Measurements from ENCODE around the gene TENT4A.

The TENT4A gene

GRCh38 chr5:6718161-6718681 is 5.0 kb downstream of the TENT4A start:
- Mint-ChIP-seq H3K4me1 (ENCODE audit: low read depth) (peaks cover 77% of the 10 kb centered on the region), H3K27me3 (no peaks in the 10 kb centered on the region), H3K36me3 (no peaks in the 10 kb centered on the region), H3K4me3 (peak overlapping the region; percentile 5), H3K9me3 (ENCODE audit: low read depth) (no peaks in the 10 kb centered on the region), H3K27ac (no peak overlapping the region)

- H3K4me3 Mint-ChIP-seq, result no peak overlapping the region
- H3K36me3 Mint-ChIP-seq, result peaks cover under 1% of the 10 kb centered on the region
These were observed 5.5 kb downstream of the TENT4A start for GRCh38 chr5:6718718-6719117.

GRCh38 chr5:6719417-6719816 is 6.2 kb downstream of the TENT4A start:
- peaks cover 89% of the 10 kb centered on the region for H3K4me1 Mint-ChIP-seq (ENCODE audit: low read depth)
- no peaks in the 10 kb centered on the region for H3K9me3 Mint-ChIP-seq (ENCODE audit: low read depth)
- no peaks in the 10 kb centered on the region for H3K27me3 Mint-ChIP-seq
- peaks cover 4% of the 10 kb centered on the region for H3K36me3 Mint-ChIP-seq
- H3K4me3 Mint-ChIP-seq, result peak overlapping the region; percentile 20
- H3K27ac Mint-ChIP-seq, result peak overlapping the region; percentile 50

More at GRCh38 chr5:6718718-6719117, 5.5 kb downstream of the TENT4A start:
- H3K9me3 Mint-ChIP-seq (ENCODE audit: low read depth), result no peaks in the 10 kb centered on the region
- H3K27me3 Mint-ChIP-seq, result no peaks in the 10 kb centered on the region
- no peak overlapping the region for H3K27ac Mint-ChIP-seq
- H3K4me1 Mint-ChIP-seq (ENCODE audit: low read depth), result peaks cover 82% of the 10 kb centered on the region

GRCh38 chr5:6719896-6720560 is 6.8 kb downstream of the TENT4A start:
- Mint-ChIP-seq H3K36me3 (peaks cover 4% of the 10 kb centered on the region), H3K4me1 (ENCODE audit: low read depth) (peaks cover 92% of the 10 kb centered on the region), H3K4me3 (no peak overlapping the region), H3K27me3 (no peaks in the 10 kb centered on the region), H3K27ac (no peak overlapping the region), H3K9me3 (ENCODE audit: low read depth) (no peaks in the 10 kb centered on the region)

GRCh38 chr5:6720561-6720921 is 7.3 kb downstream of the TENT4A start:
- Mint-ChIP-seq H3K27ac (no peak overlapping the region), H3K9me3 (ENCODE audit: low read depth) (no peaks in the 10 kb centered on the region), H3K27me3 (no peaks in the 10 kb centered on the region), H3K4me3 (no peak overlapping the region), H3K4me1 (ENCODE audit: low read depth) (peaks cover 91% of the 10 kb centered on the region), H3K36me3 (peaks cover 4% of the 10 kb centered on the region)

- Mint-ChIP-seq H3K36me3 (peaks cover 4% of the 10 kb centered on the region), H3K27me3 (no peaks in the 10 kb centered on the region), H3K9me3 (ENCODE audit: low read depth) (no peaks in the 10 kb centered on the region), H3K4me1 (ENCODE audit: low read depth) (peaks cover 91% of the 10 kb centered on the region), H3K4me3 (peak overlapping the region; percentile 23), H3K27ac (peak overlapping the region; percentile 22)
These were observed 8.2 kb downstream of the TENT4A start for GRCh38 chr5:6721442-6721841.

- H3K36me3 Mint-ChIP-seq, result peaks cover 4% of the 10 kb centered on the region
- H3K4me3 Mint-ChIP-seq, result peak overlapping the region; percentile 23
- H3K9me3 Mint-ChIP-seq (ENCODE audit: low read depth), result no peaks in the 10 kb centered on the region
- H3K4me1 Mint-ChIP-seq (ENCODE audit: low read depth), result peaks cover 91% of the 10 kb centered on the region
- no peaks in the 10 kb centered on the region for H3K27me3 Mint-ChIP-seq
- peak overlapping the region; percentile 11 for H3K27ac Mint-ChIP-seq
These were observed 8.8 kb downstream of the TENT4A start for GRCh38 chr5:6722015-6722414.

- no peak overlapping the region for H3K4me3 Mint-ChIP-seq
- no peak overlapping the region for H3K27ac Mint-ChIP-seq
- peaks cover 4% of the 10 kb centered on the region for H3K36me3 Mint-ChIP-seq
- peaks cover 91% of the 10 kb centered on the region for H3K4me1 Mint-ChIP-seq (ENCODE audit: low read depth)
- no peaks in the 10 kb centered on the region for H3K9me3 Mint-ChIP-seq (ENCODE audit: low read depth)
- H3K27me3 Mint-ChIP-seq, result no peaks in the 10 kb centered on the region
These were observed 10.0 kb downstream of the TENT4A start for GRCh38 chr5:6723122-6723815.

GRCh38 chr5:6723816-6724300 is 10.6 kb downstream of the TENT4A start:
- no peak overlapping the region for H3K4me3 Mint-ChIP-seq
- H3K4me1 Mint-ChIP-seq (ENCODE audit: low read depth), result peaks cover 91% of the 10 kb centered on the region
- no peaks in the 10 kb centered on the region for H3K9me3 Mint-ChIP-seq (ENCODE audit: low read depth)
- no peak overlapping the region for H3K27ac Mint-ChIP-seq
- no peaks in the 10 kb centered on the region for H3K27me3 Mint-ChIP-seq
- peaks cover 4% of the 10 kb centered on the region for H3K36me3 Mint-ChIP-seq

GRCh38 chr5:6724321-6724929 is 11.2 kb downstream of the TENT4A start:
- Mint-ChIP-seq H3K4me3 (no peak overlapping the region), H3K9me3 (ENCODE audit: low read depth) (no peaks in the 10 kb centered on the region), H3K27ac (peak overlapping the region; percentile 22), H3K36me3 (peaks cover 4% of the 10 kb centered on the region), H3K27me3 (no peaks in the 10 kb centered on the region), H3K4me1 (ENCODE audit: low read depth) (peaks cover 93% of the 10 kb centered on the region)

- Mint-ChIP-seq H3K9me3 (ENCODE audit: low read depth) (no peaks in the 10 kb centered on the region), H3K36me3 (peaks cover 4% of the 10 kb centered on the region), H3K27me3 (no peaks in the 10 kb centered on the region), H3K4me3 (no peak overlapping the region), H3K4me1 (ENCODE audit: low read depth) (peaks cover 93% of the 10 kb centered on the region), H3K27ac (no peak overlapping the region)
These were observed 12.2 kb downstream of the TENT4A start for GRCh38 chr5:6725421-6725820.

- Mint-ChIP-seq H3K27me3 (no peaks in the 10 kb centered on the region), H3K4me1 (ENCODE audit: low read depth) (peaks cover 92% of the 10 kb centered on the region), H3K36me3 (peaks cover 4% of the 10 kb centered on the region), H3K27ac (no peak overlapping the region), H3K9me3 (ENCODE audit: low read depth) (no peaks in the 10 kb centered on the region), H3K4me3 (no peak overlapping the region)
These were observed 12.8 kb downstream of the TENT4A start for GRCh38 chr5:6726006-6726405.

- Mint-ChIP-seq H3K4me1 (ENCODE audit: low read depth) (peaks cover 92% of the 10 kb centered on the region), H3K27me3 (no peaks in the 10 kb centered on the region), H3K27ac (no peak overlapping the region), H3K4me3 (no peak overlapping the region), H3K9me3 (ENCODE audit: low read depth) (no peaks in the 10 kb centered on the region), H3K36me3 (peaks cover 4% of the 10 kb centered on the region)
These were observed 14.0 kb downstream of the TENT4A start for GRCh38 chr5:6727231-6727630.

GRCh38 chr5:6728011-6728794 is 15.0 kb downstream of the TENT4A start:
- peaks cover 93% of the 10 kb centered on the region for H3K4me1 Mint-ChIP-seq (ENCODE audit: low read depth)
- peaks cover 4% of the 10 kb centered on the region for H3K36me3 Mint-ChIP-seq
- H3K4me3 Mint-ChIP-seq, result no peak overlapping the region
- no peaks in the 10 kb centered on the region for H3K9me3 Mint-ChIP-seq (ENCODE audit: low read depth)
- no peaks in the 10 kb centered on the region for H3K27me3 Mint-ChIP-seq
- H3K27ac Mint-ChIP-seq, result peak overlapping the region; percentile 16
